Neuron (in vitro differentiated cells): ENCODE results near the gene RFTN2.
"Not testable (repeated sequence)": the region's sequence is repeated elsewhere in the genome, so short reads cannot be mapped to it uniquely, and the experiment has no call there.

Experiments used
- H2AFZ ChIP-seq: one replicate; pipeline ENCODE4 v1.6.1; 2013; ENCODE audit warnings: low read depth, mild to moderate bottlenecking, inconsistent platforms, low read length, moderate library complexity
- H3K27me3 ChIP-seq: one replicate; pipeline ENCODE4 v1.6.1; 2013; ENCODE audit warnings: low read length; ENCODE audit not compliant: insufficient read depth
- H3K36me3 ChIP-seq: one replicate; pipeline ENCODE4 v1.6.1; 2013; ENCODE audit warnings: low read length; ENCODE audit not compliant: insufficient read depth
- H3K4me1 ChIP-seq: one replicate; pipeline ENCODE4 v1.6.1; 2013; ENCODE audit warnings: low read length; ENCODE audit not compliant: insufficient read depth
- H3K4me3 ChIP-seq: 2 replicates; pipeline ENCODE4 v1.5.1; 2013; ENCODE audit warnings: mild to moderate bottlenecking, low read length, moderate library complexity
- H3K9me3 ChIP-seq: one replicate; pipeline ENCODE4 v1.6.1; 2013; ENCODE audit warnings: low read length

The RFTN2 gene

DNA sequence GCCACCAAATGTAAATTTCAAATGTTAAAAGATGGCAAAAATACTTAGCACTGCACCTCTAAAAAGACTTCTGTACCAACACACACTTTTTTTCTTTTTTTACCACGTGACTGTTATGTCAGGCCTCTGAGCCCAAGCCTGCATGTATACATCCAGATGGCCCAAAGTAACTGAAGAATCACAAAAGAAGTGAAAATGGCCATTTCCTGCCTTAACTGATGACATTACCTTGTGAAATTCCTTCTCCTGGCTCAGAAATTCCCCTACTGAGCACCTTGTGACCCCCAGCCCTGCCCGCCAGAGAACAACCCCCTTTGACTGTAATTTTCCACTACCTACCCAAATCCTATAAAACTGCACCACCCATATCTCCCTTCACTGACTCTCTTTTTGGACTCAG, 97.1 kb downstream of the RFTN2 start:
- H3K27me3 ChIP-seq, H2AFZ ChIP-seq, H3K36me3 ChIP-seq, H3K4me3 ChIP-seq, H3K4me1 ChIP-seq: not testable (repeated sequence)
- H3K9me3 ChIP-seq, result peaks cover 11% of the 10 kb centered on the region

DNA sequence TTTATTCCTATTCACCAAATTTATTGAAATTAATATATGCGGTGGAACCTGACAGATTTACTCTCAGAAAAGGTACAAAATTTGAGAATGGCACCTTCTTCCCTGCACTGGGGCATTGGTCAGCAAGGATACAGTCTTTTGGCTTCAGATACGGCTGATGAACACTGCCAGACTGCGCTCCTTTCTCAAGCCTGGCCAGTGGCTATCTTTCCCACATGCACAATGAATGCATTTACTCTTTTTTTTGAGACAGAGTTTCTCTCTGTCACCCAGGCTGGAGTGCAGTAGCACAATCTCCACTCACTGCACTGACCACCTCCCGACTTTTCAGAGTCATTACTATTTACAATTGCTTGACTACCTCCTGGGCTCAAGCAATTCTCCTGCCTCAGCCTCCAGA, 97.9 kb downstream of the RFTN2 start:
- Histone ChIP-seq H2AFZ (no peak overlapping the region), H3K9me3 (peaks cover 11% of the 10 kb centered on the region), H3K4me1 (no peaks in the 10 kb centered on the region), H3K27me3 (no peaks in the 10 kb centered on the region), H3K4me3 (no peak overlapping the region), H3K36me3 (no peaks in the 10 kb centered on the region)

DNA sequence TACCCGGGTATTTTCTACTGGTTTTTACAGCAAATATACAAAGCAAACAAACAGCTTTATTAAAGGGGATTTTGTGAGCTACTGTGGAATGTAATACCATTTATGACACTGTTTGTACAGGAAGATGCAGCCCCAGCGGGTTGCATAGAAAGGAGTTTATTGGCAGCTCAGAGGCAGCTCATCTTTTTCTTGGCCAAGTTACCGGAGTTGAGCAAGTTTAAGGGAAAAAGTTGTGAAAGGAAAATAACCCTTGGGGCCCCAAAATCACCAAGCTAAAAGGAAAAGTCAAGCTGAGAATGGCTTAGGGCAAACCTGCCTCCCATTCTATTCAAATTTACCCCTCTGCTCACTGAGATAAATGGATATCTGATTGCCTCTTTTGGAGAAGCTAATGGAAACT, 98.8 kb downstream of the RFTN2 start:
- H3K4me1 ChIP-seq, result no peaks in the 10 kb centered on the region
- no peak overlapping the region for H2AFZ ChIP-seq
- peaks cover 2% of the 10 kb centered on the region for H3K36me3 ChIP-seq
- peaks cover 13% of the 10 kb centered on the region for H3K9me3 ChIP-seq
- H3K4me3 ChIP-seq, result no peak overlapping the region
- no peaks in the 10 kb centered on the region for H3K27me3 ChIP-seq

DNA sequence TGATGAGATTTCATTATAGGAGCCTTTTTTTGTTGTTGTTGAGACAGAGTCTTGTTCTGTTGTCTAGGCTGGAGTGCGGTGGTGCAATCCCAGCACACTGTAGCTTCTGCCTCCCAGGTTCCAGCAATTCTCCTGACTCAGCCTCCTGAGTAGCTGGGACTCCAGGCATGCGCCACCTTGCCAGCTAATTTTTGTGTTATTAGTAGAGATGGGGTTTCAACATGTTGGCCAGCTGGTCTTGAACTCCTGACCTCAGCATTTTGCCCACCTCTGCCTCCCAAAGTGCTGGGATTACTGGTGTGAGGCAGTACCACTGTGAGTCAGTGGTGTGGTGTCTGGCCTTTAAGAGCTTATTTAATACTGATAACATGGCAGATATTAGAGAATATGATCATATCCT, 99.4 kb downstream of the RFTN2 start:
- Histone ChIP-seq H3K27me3 (no peaks in the 10 kb centered on the region), H2AFZ (no peak overlapping the region), H3K4me3 (no peak overlapping the region), H3K36me3 (peaks cover 2% of the 10 kb centered on the region), H3K9me3 (peaks cover 13% of the 10 kb centered on the region), H3K4me1 (no peaks in the 10 kb centered on the region)

DNA sequence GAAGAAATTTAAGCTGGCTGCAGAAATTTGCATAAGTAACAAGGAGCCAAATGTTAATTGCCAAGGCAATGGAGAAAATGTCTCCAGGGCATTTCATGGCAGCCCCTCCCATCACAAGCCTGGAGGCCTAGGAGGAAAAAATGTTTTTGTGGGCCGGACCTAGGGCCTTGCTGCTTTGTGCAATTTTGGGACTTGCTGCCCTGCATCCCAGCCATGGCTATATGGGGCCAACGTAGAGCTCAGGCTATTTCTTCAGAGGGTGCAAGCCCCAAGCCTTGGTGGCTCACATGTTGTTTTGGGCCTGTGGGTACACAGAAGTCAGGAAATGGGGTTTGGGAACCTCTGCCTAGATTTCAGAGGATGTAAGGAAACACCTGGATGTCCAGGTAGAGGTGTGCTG, 101.8 kb downstream of the RFTN2 start:
- Histone ChIP-seq H3K4me3 (no peak overlapping the region), H3K4me1 (no peaks in the 10 kb centered on the region), H3K27me3 (no peaks in the 10 kb centered on the region), H3K36me3 (peaks cover 2% of the 10 kb centered on the region), H2AFZ (no peak overlapping the region), H3K9me3 (peaks cover 13% of the 10 kb centered on the region)

DNA sequence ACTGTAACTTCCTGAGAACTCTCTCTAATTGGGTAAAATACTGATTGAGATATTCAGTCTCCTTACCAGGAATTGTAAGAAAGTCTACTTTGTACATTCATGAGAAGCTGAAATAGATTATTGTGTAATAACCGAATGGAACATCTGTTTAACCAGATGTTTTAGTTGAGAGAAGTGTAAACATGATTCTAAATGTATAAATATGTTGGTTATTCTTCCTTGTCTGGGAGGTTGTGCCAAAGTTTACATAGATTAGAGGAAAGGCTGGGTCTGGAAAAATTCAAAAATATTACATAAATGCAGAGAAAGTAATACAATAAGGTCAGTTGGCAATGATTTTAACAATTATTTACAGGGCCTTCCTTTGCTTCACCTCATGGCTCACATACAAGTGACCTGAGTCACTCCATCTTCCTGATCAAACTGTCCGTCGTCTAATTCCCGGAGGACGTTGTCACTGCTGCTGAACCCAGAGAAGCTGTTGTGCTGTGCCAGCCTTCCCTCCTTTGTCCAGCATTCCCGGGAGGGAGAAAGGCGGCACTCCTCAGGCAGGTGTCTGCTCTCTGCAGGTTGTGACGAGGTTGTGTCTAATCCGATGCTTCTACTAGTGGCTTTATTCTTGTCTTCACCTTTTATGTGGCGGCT, 103.6 kb downstream of the RFTN2 start:
- Histone ChIP-seq H3K4me3 (no peak overlapping the region), H3K36me3 (peaks cover 2% of the 10 kb centered on the region), H3K27me3 (no peaks in the 10 kb centered on the region)

DNA sequence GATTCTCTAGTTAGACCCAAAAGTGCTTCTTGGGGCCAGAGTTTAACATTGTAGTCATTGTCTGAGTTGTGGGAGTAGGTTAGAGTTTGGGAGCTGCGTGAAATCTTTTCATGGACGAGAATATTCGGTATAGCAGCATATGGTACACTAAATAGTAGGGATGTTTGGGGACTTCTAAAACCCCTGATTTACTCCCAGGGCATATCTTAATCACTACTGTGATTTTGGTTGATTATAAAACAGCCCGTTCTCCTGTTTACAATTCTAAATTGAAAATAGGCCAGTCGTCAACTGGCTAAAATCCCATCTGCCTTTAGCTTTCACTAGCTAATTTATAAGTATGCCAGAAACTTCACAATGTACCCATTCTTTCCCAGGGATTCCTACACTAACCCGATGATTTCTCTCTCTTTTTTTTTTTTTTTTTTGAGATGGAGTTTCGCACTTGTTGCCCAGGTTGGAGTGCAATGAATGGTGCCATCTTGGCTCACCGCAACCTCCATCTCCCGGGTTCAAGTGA, 115.2 kb downstream of the RFTN2 start:
- H3K4me3 ChIP-seq, result no peak overlapping the region
- no peaks in the 10 kb centered on the region for H3K4me1 ChIP-seq
- H3K9me3 ChIP-seq, result no peaks in the 10 kb centered on the region
- peaks cover 17% of the 10 kb centered on the region for H3K36me3 ChIP-seq
- H3K27me3 ChIP-seq, result no peaks in the 10 kb centered on the region
- no peak overlapping the region for H2AFZ ChIP-seq

More for the DNA sequence above, 103.6 kb downstream of the RFTN2 start:
- Histone ChIP-seq H3K4me1 (no peaks in the 10 kb centered on the region), H3K9me3 (peaks cover 13% of the 10 kb centered on the region), H2AFZ (no peak overlapping the region)

DNA sequence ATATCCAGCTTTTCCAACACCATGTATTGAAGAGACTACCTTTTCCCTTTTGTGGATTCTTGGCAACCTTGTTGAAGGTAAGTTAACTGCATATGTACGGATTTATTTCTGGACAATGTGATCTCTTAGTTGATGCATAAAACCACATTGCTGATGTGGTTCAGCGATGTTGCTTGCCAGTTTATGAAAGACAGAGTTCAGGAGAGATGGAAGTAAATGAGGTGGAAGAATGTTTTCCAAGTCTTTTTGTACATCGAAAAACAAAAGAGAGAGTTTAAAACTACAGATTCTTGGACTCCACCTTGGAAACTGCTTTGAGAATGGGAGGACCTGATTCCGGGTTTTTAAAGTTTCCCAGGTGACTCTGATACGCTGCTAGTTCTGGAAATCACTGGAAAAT, 115.7 kb downstream of the RFTN2 start:
- no peaks in the 10 kb centered on the region for H3K27me3 ChIP-seq
- peaks cover 22% of the 10 kb centered on the region for H3K36me3 ChIP-seq
- no peaks in the 10 kb centered on the region for H3K4me1 ChIP-seq
- no peak overlapping the region for H2AFZ ChIP-seq
- H3K4me3 ChIP-seq, result no peak overlapping the region
- H3K9me3 ChIP-seq, result no peaks in the 10 kb centered on the region

DNA sequence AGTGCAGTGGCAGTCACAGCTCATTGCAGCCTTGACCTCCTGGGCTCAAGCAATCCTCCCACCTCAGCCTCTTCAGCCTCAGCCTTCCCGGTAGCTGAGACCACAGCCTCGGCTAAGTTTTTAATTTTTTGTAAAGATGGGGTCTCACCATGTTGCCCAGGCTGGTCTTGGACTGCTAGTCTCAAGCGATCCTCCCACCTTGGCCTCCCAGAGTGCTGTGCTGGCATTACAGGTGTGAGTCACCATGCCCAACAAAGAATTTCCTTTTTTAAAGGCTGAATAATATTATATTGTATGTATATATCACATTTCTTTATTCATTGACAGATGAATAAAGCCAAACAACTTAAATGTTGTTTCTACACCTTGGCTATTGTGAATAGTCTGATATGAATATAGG, 117.0 kb downstream of the RFTN2 start:
- Histone ChIP-seq H3K27me3 (no peaks in the 10 kb centered on the region), H3K4me1 (no peaks in the 10 kb centered on the region), H3K4me3 (no peak overlapping the region), H2AFZ (no peak overlapping the region), H3K36me3 (peaks cover 34% of the 10 kb centered on the region), H3K9me3 (no peaks in the 10 kb centered on the region)

DNA sequence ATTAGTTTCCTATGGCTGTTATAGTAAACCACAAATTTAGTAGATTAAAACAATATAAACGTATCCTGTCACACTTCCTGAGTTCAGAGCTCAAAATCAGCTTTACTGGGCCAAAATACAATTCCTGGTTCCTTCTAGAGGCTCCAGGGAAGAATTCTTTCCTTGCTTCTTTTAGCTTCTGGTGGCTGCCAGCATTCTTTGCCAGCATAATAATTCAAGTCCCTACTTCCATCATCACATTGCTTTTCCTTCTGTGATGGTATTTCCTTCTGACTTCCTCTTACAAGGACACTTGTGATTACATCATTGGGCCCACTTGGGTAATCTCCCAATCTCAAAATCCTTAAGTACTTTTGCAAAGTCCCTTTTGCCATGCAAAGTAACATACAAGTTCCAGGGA, 118.9 kb downstream of the RFTN2 start:
- Histone ChIP-seq H2AFZ (no peak overlapping the region), H3K9me3 (no peaks in the 10 kb centered on the region), H3K27me3 (no peaks in the 10 kb centered on the region), H3K4me1 (no peaks in the 10 kb centered on the region), H3K4me3 (no peak overlapping the region), H3K36me3 (peaks cover 49% of the 10 kb centered on the region)

DNA sequence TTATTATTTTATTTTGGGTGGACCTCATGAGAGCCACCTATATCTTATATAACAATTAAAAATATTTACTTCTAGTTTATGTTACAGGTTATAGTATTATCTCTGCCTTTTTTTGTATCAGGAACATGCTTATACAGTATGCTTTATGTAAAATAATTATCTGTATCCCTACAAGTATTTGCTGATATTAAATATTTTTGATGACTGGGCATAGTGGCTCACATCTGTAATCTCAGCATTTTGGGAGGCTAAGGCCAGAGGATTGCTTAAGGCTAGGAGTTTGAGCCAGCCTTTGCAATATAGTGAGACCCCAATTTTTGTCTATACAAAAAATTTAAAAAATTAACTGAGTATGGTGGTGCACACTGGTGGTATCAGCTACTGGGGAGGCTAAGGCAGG, 119.9 kb downstream of the RFTN2 start:
- Histone ChIP-seq H3K4me1 (no peaks in the 10 kb centered on the region), H3K9me3 (no peaks in the 10 kb centered on the region), H2AFZ (no peak overlapping the region), H3K4me3 (no peak overlapping the region), H3K36me3 (peaks cover 55% of the 10 kb centered on the region), H3K27me3 (no peaks in the 10 kb centered on the region)

DNA sequence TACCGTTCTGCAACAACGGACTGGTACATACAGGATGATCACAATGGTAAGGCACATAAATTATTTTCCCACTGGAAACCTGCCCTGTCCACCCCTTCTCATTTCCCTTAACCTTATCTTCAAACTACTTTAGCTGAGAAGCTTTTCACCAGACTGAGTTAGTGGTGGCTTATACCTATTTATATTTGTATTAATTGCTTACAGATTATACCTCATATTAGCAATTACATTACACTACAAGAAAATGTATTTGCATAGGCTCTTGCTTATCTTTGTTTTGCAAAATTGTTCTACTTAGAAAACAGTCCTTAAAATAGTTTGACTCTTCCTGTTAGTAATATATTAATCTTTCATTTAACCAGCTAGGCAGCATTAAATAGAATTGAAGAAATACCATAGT, 124.1 kb downstream of the RFTN2 start:
- H3K4me3 ChIP-seq, H3K27me3 ChIP-seq, H3K4me1 ChIP-seq, H2AFZ ChIP-seq, H3K9me3 ChIP-seq: not testable (repeated sequence)
- H3K36me3 ChIP-seq, result peaks cover 67% of the 10 kb centered on the region

DNA sequence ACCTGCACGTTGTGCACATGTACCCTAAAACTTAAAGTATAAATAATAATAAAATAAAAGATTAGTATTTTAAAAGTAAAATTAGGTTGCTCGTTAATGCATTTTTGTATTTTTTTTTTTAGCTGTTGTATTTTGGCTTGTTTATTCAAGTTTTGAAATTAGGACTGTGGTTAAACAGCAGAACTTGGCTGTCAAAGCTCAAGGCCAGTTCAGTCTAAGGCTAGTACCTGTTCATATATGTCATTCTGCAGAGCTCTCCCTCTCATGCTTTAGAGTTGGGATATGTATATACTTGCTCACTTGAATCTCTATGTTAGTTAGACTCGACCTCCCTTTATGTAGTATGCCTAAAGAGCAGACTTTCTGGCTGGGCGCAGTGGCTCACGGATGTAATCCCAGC, 126.8 kb downstream of the RFTN2 start:
- H3K27me3 ChIP-seq, result no peaks in the 10 kb centered on the region
- H3K36me3 ChIP-seq, result peaks cover 66% of the 10 kb centered on the region
- H3K4me1 ChIP-seq, result no peaks in the 10 kb centered on the region
- H3K4me3 ChIP-seq, result no peak overlapping the region
- no peaks in the 10 kb centered on the region for H3K9me3 ChIP-seq
- no peak overlapping the region for H2AFZ ChIP-seq
